Naive B cell (primary cell): ENCODE results near the gene EPHB3. TPM values are rescaled to one million over a fixed set of nuclear protein-coding genes. Genes with fewer than 3 reads are reported as not detected.

Experiments
- ATAC-seq, 2 donors: fragments of 150-1000 bp; cut with Tn5 transposase; 2 replicates each; pipeline ENCODE4 v1.10.0; 2021; ENCODE audit warnings: low read depth in 2 of 2, mild to moderate bottlenecking in 2 of 2, moderate library complexity in 2 of 2
- DNase-seq: peaks from one replicate; pipeline ENCODE4 v3.0.0; 2022
- H3K27ac Mint-ChIP-seq, 6 donors: one replicate each; pipeline ENCODE4 v1.8.0; 2020 to 2022; ENCODE audit warnings: mild to moderate bottlenecking in 6 of 6, mixed read lengths in 6 of 6, moderate library complexity in 5 of 6, inconsistent platforms in 2 of 6
- H3K27me3 Mint-ChIP-seq, 3 donors: one replicate each; pipeline ENCODE4 v1.8.0; 2021 to 2022; ENCODE audit warnings: mixed read lengths in 3 of 3, mild to moderate bottlenecking in 1 of 3
- H3K36me3 Mint-ChIP-seq, 2 donors: one replicate each; pipeline ENCODE4 v1.8.0; 2020 to 2022; ENCODE audit warnings: mixed read lengths in 2 of 2, inconsistent platforms in 1 of 2, mild to moderate bottlenecking in 1 of 2
- H3K4me1 Mint-ChIP-seq, 3 donors: one replicate each; pipeline ENCODE4 v1.8.0; 2020 to 2022; ENCODE audit warnings: mixed read lengths in 3 of 3, inconsistent platforms in 1 of 3, mild to moderate bottlenecking in 1 of 3, moderate library complexity in 1 of 3
- H3K4me3 Mint-ChIP-seq, 8 donors: one replicate each; pipeline ENCODE4 v1.8.0; 2020 to 2022; ENCODE audit warnings: mild to moderate bottlenecking in 8 of 8, mixed read lengths in 8 of 8, moderate library complexity in 8 of 8, inconsistent platforms in 2 of 8
- H3K9me3 Mint-ChIP-seq, 7 donors: one replicate each; pipeline ENCODE4 v1.8.0; 2020 to 2022; ENCODE audit warnings: mixed read lengths in 7 of 7, mild to moderate bottlenecking in 5 of 7, inconsistent platforms in 2 of 7, moderate library complexity in 1 of 7
- polyA plus RNA-seq, 6 donors: library from polyadenylated mRNA; unstranded; fragments of 300-500 nt; fragmentation: Illumina TruSeq; gene quantifications; one replicate each; pipeline ENCODE4 v1.2.3, GENCODE V29; 2021; ENCODE audit warnings: low read depth in 6 of 6

The EPHB3 gene
- polyA plus RNA-seq, 6 donors from 2014 or later = not detected

- ATAC-seq (no peak), DNase-seq (no peak)
- no peaks in the 10 kb centered on the region for H3K9me3 Mint-ChIP-seq
- no peak overlapping the region for H3K4me3 Mint-ChIP-seq
- H3K4me1 Mint-ChIP-seq = peaks cover 0 to 6% (median 3%) of the 10 kb centered on the region in 3 donors
- peaks cover 20 to 67% (median 48%) of the 10 kb centered on the region in 3 donors for H3K27me3 Mint-ChIP-seq
- no peak overlapping the region for H3K27ac Mint-ChIP-seq
- H3K36me3 Mint-ChIP-seq = no peaks in the 10 kb centered on the region
Measured at GRCh38 chr3:184537885-184538665, 23.5 kb upstream of the EPHB3 start.

GRCh38 chr3:184538666-184539431 is 22.7 kb upstream of the EPHB3 start:
- H3K36me3 Mint-ChIP-seq = no peaks in the 10 kb centered on the region
- peaks cover 26 to 67% (median 49%) of the 10 kb centered on the region in 3 donors for H3K27me3 Mint-ChIP-seq
- H3K4me3 Mint-ChIP-seq = peak overlapping the region in 1 of 8 donors; percentile 18
- peaks cover under 1 to 10% (median 8%) of the 10 kb centered on the region in 3 donors for H3K4me1 Mint-ChIP-seq
- H3K9me3 Mint-ChIP-seq = no peaks in the 10 kb centered on the region
- ATAC-seq = no peak
- no peak overlapping the region for H3K27ac Mint-ChIP-seq
- no peak for DNase-seq

DNA sequence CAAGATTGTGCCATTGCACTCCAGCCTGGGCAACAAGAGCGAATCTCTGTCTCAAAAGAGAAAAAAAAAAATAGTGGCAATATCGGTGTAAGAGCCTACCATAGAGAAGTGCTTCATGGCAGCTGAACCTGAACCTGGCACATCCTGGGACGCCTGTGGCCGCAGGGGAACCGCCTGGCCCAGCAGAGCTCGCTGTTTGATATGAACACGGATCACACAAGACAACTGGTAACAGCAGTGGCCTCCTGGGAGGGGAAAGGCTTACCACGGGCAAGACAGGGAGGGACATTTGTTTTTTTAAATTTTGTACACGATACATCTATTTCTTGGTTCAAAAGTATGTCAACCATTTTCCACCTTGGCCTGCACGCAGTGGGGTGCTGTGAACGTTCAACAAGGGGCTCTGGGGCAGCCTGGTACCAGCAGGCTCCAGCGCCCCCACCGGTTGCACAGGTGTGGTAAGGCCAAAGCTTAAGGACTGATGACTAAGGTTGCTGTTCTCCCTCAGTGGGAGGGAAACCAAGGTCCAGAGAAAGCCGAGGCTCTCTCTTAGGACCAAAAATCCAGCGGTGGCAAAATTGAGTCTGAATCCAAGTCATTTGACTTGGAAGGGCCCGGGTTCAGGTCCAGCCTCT is 21.7 kb upstream of the EPHB3 start:
- ATAC-seq (no peak), DNase-seq (no peak)
- Mint-ChIP-seq H3K4me1 (peaks cover 4 to 15% (median 11%) of the 10 kb centered on the region in 3 donors), H3K27ac (no peak overlapping the region), H3K27me3 (peaks cover 32 to 61% (median 52%) of the 10 kb centered on the region in 3 donors), H3K9me3 (no peaks in the 10 kb centered on the region), H3K4me3 (no peak overlapping the region), H3K36me3 (no peaks in the 10 kb centered on the region)

- peak; percentile 67 for DNase-seq
- no peak overlapping the region for H3K4me3 Mint-ChIP-seq
- H3K36me3 Mint-ChIP-seq = no peaks in the 10 kb centered on the region
- H3K27ac Mint-ChIP-seq = no peak overlapping the region
- peaks cover 10 to 20% (median 14%) of the 10 kb centered on the region in 3 donors for H3K4me1 Mint-ChIP-seq
- no peaks in the 10 kb centered on the region for H3K9me3 Mint-ChIP-seq
- peak; percentile 73 to 81 for ATAC-seq
- H3K27me3 Mint-ChIP-seq = peaks cover 41 to 72% (median 52%) of the 10 kb centered on the region in 3 donors
Measured at GRCh38 chr3:184540777-184541681, 20.6 kb upstream of the EPHB3 start.

- no peak overlapping the region for H3K4me3 Mint-ChIP-seq
- H3K4me1 Mint-ChIP-seq = peaks cover 18 to 25% (median 19%) of the 10 kb centered on the region in 3 donors
- no peaks in the 10 kb centered on the region for H3K36me3 Mint-ChIP-seq
- peaks cover 0 to 4% (median 0%) of the 10 kb centered on the region in 7 donors for H3K9me3 Mint-ChIP-seq
- H3K27me3 Mint-ChIP-seq = peaks cover 46 to 77% (median 52%) of the 10 kb centered on the region in 3 donors
- peak overlapping the region in 1 of 6 donors; percentile 42 for H3K27ac Mint-ChIP-seq
- ATAC-seq (no peak), DNase-seq (no peak)
Measured at GRCh38 chr3:184541886-184542562, 19.6 kb upstream of the EPHB3 start.

- no peak overlapping the region for H3K27ac Mint-ChIP-seq
- ATAC-seq = no peak
- H3K4me1 Mint-ChIP-seq = peaks cover 19 to 25% (median 20%) of the 10 kb centered on the region in 3 donors
- H3K36me3 Mint-ChIP-seq = no peaks in the 10 kb centered on the region
- peaks cover 46 to 77% (median 52%) of the 10 kb centered on the region in 3 donors for H3K27me3 Mint-ChIP-seq
- peaks cover 0 to 4% (median 0%) of the 10 kb centered on the region in 7 donors for H3K9me3 Mint-ChIP-seq
- H3K4me3 Mint-ChIP-seq = no peak overlapping the region
- no peak for DNase-seq
Measured at GRCh38 chr3:184542577-184542976, 19.0 kb upstream of the EPHB3 start.

GRCh38 chr3:184543256-184543655 is 18.3 kb upstream of the EPHB3 start:
- no peak for ATAC-seq
- H3K27ac Mint-ChIP-seq = peak overlapping the region in 1 of 6 donors; percentile 57
- no peaks in the 10 kb centered on the region for H3K36me3 Mint-ChIP-seq
- H3K4me1 Mint-ChIP-seq = peaks cover 19 to 25% (median 20%) of the 10 kb centered on the region in 3 donors
- peaks cover 0 to 4% (median 0%) of the 10 kb centered on the region in 7 donors for H3K9me3 Mint-ChIP-seq
- peaks cover 43 to 72% (median 50%) of the 10 kb centered on the region in 3 donors for H3K27me3 Mint-ChIP-seq
- no peak overlapping the region for H3K4me3 Mint-ChIP-seq
- DNase-seq = no peak

DNA sequence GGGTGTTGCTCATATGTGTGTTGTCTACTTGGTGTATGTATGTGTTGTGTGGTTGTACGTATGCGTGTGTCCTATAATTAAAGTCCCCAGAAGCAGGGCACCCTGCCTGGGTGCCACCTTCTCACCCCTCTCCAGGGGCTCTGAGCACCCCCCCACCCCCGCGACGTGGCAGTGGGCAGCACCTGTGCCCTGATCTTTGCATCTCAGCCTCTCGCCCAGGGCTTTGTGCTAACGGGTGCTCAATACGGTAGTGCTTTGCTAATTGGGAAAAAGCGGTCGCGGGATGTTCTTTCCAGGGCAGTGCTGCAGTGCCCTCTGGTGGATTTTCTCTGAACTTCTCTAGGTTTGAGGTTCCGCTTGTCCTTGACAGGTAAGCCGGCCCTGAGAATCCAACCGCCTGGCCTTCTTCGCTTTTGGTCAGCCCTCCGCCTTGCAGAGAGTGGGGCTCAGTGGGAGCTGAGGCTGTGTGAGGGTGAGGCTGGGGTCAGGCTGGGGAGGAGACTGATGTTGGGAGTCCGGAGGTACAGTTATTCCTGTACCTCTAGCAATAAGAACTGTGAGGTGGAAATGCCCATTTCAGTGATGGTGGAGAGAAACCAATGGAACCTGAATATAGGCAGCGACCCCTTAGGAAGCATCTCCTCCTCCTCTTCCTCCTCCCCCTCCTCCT is 17.6 kb upstream of the EPHB3 start:
- ATAC-seq (peak; percentile 67 to 68), DNase-seq (peak; percentile 71)
- peak overlapping the region in 2 of 8 donors; percentile 74 to 76 for H3K4me3 Mint-ChIP-seq
- peaks cover 0 to 4% (median 0%) of the 10 kb centered on the region in 7 donors for H3K9me3 Mint-ChIP-seq
- peaks cover 40 to 65% (median 43%) of the 10 kb centered on the region in 3 donors for H3K27me3 Mint-ChIP-seq
- peak overlapping the region in 3 of 6 donors; percentile 29 to 89 (median 62) for H3K27ac Mint-ChIP-seq
- H3K36me3 Mint-ChIP-seq = no peaks in the 10 kb centered on the region
- H3K4me1 Mint-ChIP-seq = peaks cover 19 to 25% (median 20%) of the 10 kb centered on the region in 3 donors

- H3K36me3 Mint-ChIP-seq = no peaks in the 10 kb centered on the region
- H3K27me3 Mint-ChIP-seq = peaks cover 39 to 60% (median 40%) of the 10 kb centered on the region in 3 donors
- no peak overlapping the region for H3K4me3 Mint-ChIP-seq
- no peak overlapping the region for H3K27ac Mint-ChIP-seq
- no peak for DNase-seq
- peaks cover 19 to 25% (median 20%) of the 10 kb centered on the region in 3 donors for H3K4me1 Mint-ChIP-seq
- no peak for ATAC-seq
- peaks cover 0 to 4% (median 0%) of the 10 kb centered on the region in 7 donors for H3K9me3 Mint-ChIP-seq
Measured at GRCh38 chr3:184544513-184544861, 17.1 kb upstream of the EPHB3 start.

DNA sequence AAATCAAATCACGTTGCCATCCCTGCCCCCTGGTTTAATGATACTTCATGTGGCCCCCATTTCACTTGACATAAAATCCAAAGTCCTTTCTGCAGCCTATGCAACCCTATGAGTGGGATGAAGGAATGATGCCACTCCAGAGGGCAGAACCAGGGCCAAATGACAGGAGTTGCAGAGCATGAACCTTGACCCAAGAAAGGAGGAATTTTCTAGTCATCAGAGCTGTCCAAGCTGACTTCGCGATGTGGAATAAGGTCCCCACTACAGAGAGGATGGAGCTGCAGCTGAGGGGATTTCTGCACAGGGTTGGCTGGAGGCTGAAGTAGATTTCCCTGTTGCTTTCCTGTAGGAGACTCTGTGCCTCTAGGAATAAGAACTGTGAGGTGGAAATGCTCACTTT is 15.8 kb upstream of the EPHB3 start:
- Mint-ChIP-seq H3K27ac (no peak overlapping the region), H3K9me3 (peaks cover 0 to 4% (median 0%) of the 10 kb centered on the region in 7 donors)

DNA sequence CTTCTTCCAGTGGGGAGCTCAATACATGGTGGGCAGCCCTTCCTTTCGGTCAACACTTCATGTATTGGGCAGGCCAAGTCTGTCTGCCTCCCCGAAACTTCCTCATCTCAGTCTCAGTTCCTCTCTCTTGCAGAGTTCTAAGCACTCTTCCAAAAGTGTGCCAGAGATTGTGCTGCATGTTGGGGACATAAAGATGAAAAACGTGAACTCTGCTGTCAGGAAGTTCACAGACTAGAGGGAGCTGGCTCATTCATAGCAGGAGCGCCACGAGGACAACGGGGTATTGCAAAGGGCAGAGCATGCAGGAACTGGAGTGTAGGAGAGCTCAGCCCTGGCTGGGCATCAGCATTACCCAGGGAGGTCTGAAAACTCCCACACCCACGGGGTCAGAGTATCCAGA is 15.3 kb upstream of the EPHB3 start:
- ATAC-seq (peak; percentile 44 to 47), DNase-seq (no peak)
- H3K4me3 Mint-ChIP-seq = peak overlapping the region in 1 of 8 donors; percentile 7
- peaks cover 0 to 4% (median 0%) of the 10 kb centered on the region in 7 donors for H3K9me3 Mint-ChIP-seq
- peaks cover 16 to 20% (median 20%) of the 10 kb centered on the region in 3 donors for H3K4me1 Mint-ChIP-seq
- peaks cover 40 to 61% (median 43%) of the 10 kb centered on the region in 3 donors for H3K27me3 Mint-ChIP-seq
- no peaks in the 10 kb centered on the region for H3K36me3 Mint-ChIP-seq
- peak overlapping the region in 1 of 6 donors; percentile 47 for H3K27ac Mint-ChIP-seq

More for the DNA sequence above, 15.8 kb upstream of the EPHB3 start:
- Mint-ChIP-seq H3K36me3 (no peaks in the 10 kb centered on the region), H3K4me1 (peaks cover 19 to 25% (median 20%) of the 10 kb centered on the region in 3 donors), H3K4me3 (no peak overlapping the region), H3K27me3 (peaks cover 40 to 61% (median 45%) of the 10 kb centered on the region in 3 donors)
- ATAC-seq (no peak), DNase-seq (no peak)
